SKM-1 (cell line): ENCODE data around the gene AKR1E2.

ENCODE experiments used
- DNase-seq: peaks from one replicate; lab custom pipeline; 2025; ENCODE audit not compliant: unreplicated experiment; lab: John Stamatoyannopoulos, UW

Gene AKR1E2

GRCh38 chr10:4825868-4826791 lies at the start of gene AKR1E2:
Gene AKR1E2, plus strand, starts transcription at chr10:4826207. Its CDS starts 118 bp downstream, at chr10:4826325.
- DNase-seq: peak; percentile 16

DNA sequence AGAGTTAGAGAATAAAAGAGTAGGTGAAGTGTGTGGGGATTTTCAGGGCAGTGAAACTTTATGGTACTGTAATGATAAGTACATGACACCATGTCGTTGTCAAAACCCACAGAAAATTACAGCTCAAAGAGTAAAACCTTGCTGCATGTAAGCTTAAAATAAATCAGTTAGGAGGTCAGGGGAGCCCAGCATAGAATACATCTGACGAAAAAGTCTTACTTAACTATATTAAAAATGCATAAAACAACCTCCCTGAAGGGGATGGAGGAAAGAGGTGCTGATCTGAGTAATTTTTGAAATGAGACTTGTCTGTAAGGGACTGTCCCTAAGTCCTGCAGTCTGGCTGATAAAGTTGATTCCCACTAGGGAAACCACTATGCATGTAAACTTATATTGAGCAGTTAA lies 49.8 kb upstream of the AKR1E2 start:
- no peak for DNase-seq

GRCh38 chr10:4778761-4779160 lies 47.2 kb upstream of the AKR1E2 start:
- no peak for DNase-seq

- no peak for DNase-seq
Observed at GRCh38 chr10:4780091-4780490, 45.9 kb upstream of the AKR1E2 start.

- no peak for DNase-seq
Observed at GRCh38 chr10:4780782-4781181, 45.2 kb upstream of the AKR1E2 start.

- no peak for DNase-seq
Observed at GRCh38 chr10:4781955-4782354, 44.1 kb upstream of the AKR1E2 start.

DNA sequence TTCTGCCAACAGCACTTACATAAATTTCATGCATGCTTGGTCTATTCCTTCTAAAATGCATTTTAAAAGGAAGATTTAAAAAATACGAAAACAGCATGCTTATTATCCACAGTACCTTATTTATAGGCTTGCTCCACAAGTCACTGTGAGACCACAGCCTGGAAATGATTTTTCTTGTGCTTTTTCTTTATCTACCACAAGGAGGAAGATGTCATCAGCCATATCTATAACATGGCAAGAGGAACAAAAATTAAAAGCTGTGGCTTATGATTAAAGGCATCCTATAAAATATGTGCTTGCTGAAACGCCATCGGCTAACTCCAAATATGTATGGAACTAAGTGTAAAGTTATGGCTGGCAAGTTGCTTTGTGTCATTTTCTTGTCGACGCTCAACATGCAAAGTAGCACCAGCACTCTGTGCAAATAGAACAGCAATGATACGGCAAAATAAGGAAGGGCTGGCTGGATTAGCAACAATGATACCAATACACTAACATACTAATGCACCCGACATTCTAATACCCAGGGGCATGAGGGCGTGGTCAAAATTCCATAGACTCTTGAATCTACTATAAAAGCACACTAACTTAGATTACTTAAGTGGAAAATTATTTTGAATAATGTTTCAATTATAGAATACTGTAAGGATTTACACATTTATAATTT lies 41.2 kb upstream of the AKR1E2 start:
- DNase-seq: no peak

GRCh38 chr10:4786043-4786839 lies 39.8 kb upstream of the AKR1E2 start:
- DNase-seq: no peak

DNA sequence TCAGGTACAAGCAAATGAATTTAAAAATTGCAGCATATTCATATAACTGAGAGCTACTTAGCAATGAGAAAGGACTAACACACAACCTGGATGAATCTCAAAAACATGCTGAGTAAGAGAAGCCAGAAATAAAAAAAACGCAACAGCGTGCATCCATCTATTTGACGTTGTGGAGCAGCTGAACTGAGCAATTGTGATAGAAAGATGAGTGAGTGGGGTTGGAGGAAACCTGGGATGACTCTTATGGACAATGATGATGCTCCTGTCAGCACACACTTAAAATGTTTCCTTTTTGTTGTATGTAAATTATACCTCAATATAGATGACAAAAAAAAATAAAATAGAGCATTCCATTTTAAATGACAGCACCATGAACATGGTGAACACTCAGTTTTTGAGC lies 36.0 kb upstream of the AKR1E2 start:
- DNase-seq: no peak

GRCh38 chr10:4790922-4791321 lies 35.1 kb upstream of the AKR1E2 start:
- no peak for DNase-seq

- DNase-seq: no peak
Observed at GRCh38 chr10:4792381-4792780, 33.6 kb upstream of the AKR1E2 start.

- DNase-seq: no peak
Observed at GRCh38 chr10:4801405-4801804, 24.6 kb upstream of the AKR1E2 start.

- no peak for DNase-seq
Observed at GRCh38 chr10:4802711-4803487, 23.1 kb upstream of the AKR1E2 start.

GRCh38 chr10:4803822-4804221 lies 22.2 kb upstream of the AKR1E2 start:
- no peak for DNase-seq

GRCh38 chr10:4804465-4804864 lies 21.5 kb upstream of the AKR1E2 start:
- DNase-seq: no peak

GRCh38 chr10:4806534-4806933 lies 19.5 kb upstream of the AKR1E2 start:
- no peak for DNase-seq

- no peak for DNase-seq
Observed at GRCh38 chr10:4807761-4808507, 18.1 kb upstream of the AKR1E2 start.

DNA sequence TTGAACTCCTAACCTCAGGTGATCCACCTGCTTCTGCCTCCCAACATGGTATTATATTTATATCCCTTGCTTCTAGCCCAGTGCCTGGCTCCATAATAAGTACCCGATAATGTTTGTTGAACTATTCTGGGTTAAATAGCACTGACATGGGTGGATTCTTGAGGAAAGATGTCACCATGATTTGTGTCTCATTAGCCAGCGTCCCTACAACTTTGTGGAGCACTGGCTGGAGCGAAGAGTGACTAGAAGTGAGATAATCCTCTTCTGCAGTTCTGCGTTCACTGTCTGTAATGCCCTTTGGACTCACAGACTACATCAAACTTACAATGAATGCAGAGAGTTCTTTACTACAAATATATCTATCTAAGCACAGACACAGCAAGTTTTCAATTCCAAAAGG lies 16.9 kb upstream of the AKR1E2 start:
- no peak for DNase-seq

DNA sequence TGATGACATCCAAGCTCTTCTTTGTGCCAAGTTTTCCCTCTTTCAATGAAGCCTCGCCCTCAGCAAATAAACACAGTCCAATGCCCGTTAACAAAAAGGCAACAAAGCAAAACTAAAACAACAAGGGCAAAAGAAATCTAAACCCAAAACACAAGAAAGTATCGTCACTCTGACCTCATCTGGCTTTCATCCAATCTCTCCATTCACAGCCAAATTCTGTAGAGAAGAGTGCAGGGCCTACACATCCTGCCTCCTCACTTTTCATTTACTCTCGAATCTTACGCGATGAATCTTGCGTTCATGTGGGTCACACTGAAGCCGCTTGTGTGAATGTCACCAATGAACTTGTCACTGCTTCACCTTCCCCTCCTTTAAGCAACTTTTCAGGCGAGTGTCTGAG lies 15.9 kb upstream of the AKR1E2 start:
- DNase-seq: no peak

DNA sequence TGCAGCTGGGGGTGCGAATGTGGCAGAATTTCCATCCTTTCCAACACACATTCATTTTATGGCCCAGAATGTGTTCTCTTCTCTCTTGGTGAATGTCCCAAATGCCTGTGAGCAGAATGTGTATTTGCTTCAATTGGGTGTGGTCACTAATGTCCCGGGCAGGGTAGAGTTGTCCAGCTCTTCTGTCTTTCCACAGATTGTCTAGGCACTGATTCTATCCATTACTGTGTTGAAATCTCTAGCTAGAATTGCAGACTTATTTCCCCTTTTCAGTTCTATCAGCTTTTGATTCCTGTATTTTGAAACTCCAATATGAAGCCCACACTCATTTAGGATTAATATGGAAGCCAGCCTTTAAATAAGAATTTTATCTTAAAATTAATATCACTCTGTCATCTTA lies 14.0 kb upstream of the AKR1E2 start:
- DNase-seq: no peak
